HG03025 (cell line): ENCODE results near the gene ANGPTL8.

Experiments
- ATAC-seq: cut with Tn5 transposase; IDR thresholded peaks from one replicate; pipeline ENCODE4 v1.9.1; 2021; ENCODE audit warnings: mild to moderate bottlenecking, moderate library complexity; ENCODE audit not compliant: unreplicated experiment, low FRiP score

ANGPTL8 gene, protein sequence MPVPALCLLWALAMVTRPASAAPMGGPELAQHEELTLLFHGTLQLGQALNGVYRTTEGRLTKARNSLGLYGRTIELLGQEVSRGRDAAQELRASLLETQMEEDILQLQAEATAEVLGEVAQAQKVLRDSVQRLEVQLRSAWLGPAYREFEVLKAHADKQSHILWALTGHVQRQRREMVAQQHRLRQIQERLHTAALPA

DNA sequence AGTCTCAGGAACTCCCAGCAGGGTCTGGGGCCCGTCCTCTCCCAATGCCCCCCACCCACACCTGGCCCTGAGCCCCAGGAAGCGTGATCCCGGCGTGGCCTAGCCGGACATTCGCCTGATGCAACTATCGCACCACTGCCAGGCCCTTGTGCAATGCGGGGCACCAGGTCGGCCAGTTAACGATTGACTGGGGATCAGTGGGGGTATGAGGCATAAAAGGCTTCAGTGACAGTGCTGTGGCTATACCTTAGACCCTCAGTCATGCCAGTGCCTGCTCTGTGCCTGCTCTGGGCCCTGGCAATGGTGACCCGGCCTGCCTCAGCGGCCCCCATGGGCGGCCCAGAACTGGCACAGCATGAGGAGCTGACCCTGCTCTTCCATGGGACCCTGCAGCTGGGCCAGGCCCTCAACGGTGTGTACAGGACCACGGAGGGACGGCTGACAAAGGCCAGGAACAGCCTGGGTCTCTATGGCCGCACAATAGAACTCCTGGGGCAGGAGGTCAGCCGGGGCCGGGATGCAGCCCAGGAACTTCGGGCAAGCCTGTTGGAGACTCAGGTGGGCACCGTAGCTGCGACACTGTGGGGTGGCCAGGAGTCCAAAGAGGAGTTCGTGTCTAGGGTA is at the start of gene ANGPTL8:
TSS of gene ANGPTL8 (plus strand) at position 243 of the 624 bp plus-strand sequence. CDS start at position 262, 19 bp downstream.
- ATAC-seq = no peak

DNA sequence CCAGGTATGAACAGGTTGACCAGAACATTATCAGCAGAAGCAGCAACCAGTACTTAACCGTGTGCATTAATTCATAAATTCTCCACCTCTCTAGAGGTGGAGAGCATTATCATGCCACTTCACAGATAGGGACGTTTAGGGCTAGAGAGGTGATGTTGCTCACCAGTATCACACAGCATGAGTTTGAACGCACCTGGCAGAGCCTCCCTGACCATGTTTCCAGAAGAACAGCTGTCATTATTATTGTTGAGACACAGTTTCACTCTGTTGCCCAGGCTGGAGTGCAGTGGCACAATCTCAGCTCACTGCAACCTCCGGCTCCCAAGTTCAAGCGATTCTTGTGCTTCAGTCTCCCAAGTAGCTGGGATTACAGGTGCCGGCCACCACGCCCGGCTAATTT is 48.9 kb upstream of the ANGPTL8 start:
- ATAC-seq = no peak

DNA sequence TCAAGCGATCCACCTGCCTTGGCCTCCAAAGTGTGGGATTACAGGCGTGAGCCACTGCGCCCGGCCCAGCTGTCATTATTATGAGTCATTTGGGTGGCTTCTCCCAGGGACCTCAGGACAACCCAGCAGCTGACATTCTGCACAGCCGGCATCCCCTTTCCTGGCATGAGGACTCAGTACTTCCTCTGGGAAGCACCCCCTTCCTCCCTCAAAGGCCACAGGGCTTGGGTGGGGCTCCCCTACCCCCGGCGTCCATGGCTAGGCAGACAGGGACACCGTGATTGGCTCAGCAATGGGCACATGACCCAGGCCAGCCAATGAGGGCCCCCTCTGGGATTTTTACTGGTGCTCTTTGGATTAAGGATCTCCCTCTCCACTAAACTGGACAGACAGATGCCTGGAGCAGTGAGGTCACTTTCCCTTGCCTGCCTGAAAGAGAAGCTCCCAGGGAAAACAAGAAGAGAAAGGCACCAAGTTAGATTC is 48.1 kb upstream of the ANGPTL8 start:
- no peak for ATAC-seq

DNA sequence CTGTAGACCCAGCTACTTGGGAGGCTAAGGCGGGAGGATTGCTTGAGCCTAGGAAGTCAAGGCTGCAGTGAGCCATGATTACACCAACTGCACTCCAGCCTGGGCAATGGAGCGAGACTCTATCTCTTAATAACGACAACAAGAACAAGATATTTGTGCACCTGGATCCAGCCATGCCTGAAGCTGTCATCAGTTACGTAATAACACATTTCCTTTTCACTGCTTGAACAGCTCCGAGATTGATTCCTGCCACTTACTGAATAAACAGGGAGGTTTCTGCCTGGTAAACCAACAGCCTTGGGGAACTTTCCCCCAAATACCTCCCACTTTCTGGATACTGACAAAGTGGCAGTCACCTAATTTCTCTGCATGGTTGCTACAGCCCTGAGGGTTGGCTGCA is 47.5 kb upstream of the ANGPTL8 start:
- ATAC-seq = no peak

DNA sequence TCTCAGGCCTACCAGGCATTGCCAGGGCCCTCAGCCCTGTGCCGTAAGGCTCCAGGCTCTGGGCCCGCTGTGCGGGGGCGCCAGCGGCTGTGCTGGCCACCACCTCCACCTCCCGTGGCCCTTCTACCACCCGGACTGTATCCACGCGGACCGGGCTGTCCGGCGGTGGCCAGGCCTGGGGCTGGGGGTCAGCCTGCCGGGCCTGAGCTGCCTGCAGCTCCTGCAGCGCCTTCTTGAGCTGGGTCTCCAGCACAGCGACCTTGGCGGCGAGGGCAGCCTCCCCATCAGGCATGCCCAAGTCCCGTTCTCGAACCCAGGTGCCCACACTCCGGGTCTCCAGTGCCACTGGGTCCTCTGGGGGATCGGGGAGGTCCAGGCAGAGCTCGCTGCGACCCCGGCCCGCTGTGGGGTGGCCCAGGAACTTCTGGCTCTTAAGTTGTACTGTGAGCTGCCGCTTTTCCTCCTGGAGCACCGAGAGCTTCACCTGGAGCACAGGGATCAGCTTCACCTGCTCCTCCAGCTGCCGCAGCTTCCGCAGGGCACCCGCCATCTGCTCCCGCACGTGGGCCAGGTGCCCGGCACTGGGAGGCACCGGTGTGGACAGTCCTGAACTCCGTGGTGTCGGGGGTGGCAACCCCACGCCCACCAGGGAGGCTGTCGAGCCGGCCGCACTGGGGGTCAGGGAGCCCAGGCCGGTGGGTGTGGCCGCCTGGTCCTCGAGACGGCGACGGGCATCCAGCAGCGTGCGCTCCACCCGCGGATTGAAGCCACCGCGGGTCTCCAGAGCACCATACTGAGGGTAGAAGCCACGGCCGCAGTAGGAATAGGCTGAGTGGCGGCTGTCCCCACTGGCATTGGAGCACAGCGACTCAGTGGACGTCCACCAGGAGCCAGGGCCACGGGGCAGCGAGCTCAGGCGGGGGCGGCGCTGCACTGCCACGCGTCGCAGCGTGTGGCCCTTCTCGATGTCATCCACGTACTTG is 46.2 kb upstream of the ANGPTL8 start:
- ATAC-seq = no peak

GRCh38 chr19:11194173-11194572 is 45.2 kb upstream of the ANGPTL8 start:
- no peak for ATAC-seq

- ATAC-seq = no peak
Observed at GRCh38 chr19:11194656-11195558, 44.5 kb upstream of the ANGPTL8 start.

- ATAC-seq = no peak
Observed at GRCh38 chr19:11195681-11196080, 43.7 kb upstream of the ANGPTL8 start.

GRCh38 chr19:11196406-11197287 is 42.8 kb upstream of the ANGPTL8 start:
- ATAC-seq = no peak

- ATAC-seq = peak; percentile 50
Observed at GRCh38 chr19:11197291-11198174, 41.9 kb upstream of the ANGPTL8 start, which contains the start of gene KANK2. KANK2 (minus strand) TSS chr19:11197545; CDS start chr19:11194511, 3,034 bp downstream.

DNA sequence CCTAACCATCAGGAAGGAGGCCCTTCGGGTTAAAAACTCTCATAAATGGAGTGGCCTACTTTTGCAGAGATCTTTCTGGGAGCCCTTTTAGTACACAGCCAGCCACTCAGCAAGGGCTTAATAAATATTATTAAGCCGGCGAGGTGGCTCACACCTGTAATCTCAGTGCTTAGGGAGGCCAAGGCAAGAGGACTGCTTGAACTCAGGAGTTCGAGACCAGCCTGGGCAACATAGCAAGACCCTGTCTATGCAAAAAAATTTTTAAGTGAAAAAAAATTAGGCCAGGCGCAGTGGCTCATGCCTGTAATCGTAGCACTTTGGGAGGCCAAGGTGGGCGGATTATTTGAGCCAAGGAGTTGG is 41.3 kb upstream of the ANGPTL8 start:
- no peak for ATAC-seq

DNA sequence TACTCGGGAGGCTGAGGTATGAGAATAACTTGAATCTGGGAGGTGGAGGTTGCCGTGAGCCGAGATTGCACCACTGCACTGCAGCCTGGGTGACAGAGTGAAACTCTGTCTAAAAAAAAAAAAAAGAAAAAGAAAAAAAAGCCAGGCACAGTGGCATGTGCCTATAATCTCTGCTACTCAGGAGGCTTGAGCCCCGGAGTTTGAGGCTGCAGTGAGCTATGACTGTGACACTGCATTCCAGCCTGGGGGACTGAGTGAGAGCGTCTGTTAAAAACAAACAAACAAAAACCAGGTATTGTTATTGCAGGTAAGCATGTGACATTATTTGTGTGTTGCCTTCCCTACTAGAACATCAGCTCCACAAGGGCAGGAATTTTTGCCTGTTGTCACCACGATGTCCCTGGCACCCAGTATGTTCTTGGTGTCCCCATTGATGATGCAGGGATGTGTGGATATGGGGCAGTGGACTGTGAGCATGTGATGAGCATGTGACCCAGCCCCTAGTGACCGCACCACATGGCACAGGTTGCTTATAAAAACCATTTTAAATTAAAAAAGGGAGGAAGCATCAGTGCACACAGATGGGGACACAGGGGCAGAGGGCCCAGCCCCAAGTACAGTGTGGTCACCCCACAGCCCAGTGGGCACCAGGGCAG is 40.5 kb upstream of the ANGPTL8 start:
- no peak for ATAC-seq

GRCh38 chr19:11199517-11199916 is 39.9 kb upstream of the ANGPTL8 start:
- ATAC-seq = no peak

DNA sequence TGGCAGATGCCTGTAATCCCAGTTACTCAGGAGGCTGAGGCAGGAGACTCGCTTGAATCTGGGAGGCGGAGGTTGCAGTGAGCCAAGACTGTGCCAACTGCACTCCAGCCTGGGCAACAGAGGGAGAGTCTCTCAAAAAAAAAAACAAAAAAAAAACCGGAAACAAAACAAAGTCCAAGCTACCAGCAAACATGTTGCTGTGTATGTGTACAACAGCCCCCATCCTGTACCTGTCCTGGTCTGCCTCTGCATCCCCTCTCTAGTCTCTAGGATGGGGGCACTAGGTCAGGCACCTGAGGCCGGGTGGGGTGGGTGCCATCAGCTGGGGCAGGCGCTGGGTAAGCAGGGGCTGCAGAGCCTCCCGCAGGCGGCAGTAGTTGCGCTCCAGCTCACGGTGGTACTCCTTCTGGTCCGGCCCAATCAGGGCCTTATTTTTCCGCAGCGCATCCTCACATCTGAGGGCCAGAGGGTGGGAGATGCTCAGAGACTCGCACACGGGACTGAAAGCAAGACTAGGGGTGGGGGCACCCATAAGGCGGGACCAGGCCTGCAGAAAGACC is 39.3 kb upstream of the ANGPTL8 start:
- ATAC-seq = no peak

GRCh38 chr19:11200931-11201330 is 38.5 kb upstream of the ANGPTL8 start:
- no peak for ATAC-seq

DNA sequence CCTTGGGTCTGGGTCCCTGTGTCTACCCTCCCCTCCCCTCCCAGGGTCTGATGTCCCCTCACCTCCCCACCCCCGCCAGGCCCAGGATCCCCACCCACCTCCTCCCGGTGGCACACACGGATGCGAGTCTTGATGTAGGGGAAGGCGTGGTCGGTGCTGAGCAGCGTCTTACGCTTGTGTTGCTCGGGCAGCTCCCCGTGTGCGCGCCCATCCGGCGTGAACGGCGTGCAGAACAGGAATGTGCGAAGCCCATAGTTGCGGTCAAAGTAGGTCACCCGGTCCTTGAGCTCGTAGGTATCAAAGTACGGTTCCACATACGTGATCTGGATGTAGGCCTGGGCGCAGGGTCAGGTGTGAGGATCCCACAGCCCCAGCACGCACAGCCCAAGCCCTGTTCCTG is 37.6 kb upstream of the ANGPTL8 start:
- ATAC-seq = no peak

- no peak for ATAC-seq
Observed at GRCh38 chr19:11202488-11203193, 36.8 kb upstream of the ANGPTL8 start.
